ENCODE results near the gene PPM1F.
"Not testable (repeated sequence)": the region's sequence is repeated elsewhere in the genome, so short reads cannot be mapped to it uniquely, and the experiment has no call there.

PPM1F gene

DNA sequence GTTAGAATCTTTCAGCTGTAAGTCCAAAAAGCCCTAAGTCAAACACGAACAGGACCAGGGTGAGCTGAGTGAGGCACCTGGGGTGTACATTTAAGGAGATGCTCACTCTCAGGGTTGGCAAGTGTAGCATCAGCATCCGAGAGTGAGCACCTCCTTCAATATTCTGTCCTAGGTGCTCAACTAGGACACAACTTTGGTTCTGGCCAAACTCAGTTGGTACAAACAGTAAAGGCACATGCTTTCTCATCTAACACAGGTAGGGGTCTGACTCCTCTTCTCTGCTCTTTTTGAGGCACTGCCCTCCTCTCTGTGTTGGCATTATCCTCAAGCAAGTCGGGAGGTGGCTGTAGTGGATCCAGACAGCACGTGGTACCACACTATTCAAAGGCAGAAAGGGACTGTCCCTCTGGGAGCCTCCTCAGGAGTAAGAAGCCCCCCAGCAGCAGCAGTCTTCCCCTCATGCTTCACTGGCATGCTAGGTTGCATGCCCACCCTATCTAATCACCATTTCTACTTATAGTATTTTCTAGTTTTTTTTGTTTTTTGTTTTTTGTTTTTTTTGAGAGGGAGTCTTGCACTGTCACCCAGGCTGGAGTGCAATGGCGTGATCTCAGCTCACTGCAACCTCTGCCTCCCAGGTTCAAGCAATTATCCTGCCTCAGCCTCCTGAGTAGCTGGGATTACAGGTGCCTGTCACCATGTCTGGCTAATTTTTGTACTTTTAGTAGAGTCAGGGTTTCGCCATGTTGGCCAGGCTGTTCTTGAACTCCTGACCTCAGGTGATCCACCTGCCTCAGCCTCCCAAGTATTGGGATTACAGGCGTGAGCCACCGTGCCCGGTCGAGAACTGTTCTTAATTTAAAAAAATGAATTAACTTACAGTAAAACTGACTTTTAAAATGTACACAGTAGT is 70.6 kb downstream of the PPM1F start:
- DNase-seq, result no peak

DNA sequence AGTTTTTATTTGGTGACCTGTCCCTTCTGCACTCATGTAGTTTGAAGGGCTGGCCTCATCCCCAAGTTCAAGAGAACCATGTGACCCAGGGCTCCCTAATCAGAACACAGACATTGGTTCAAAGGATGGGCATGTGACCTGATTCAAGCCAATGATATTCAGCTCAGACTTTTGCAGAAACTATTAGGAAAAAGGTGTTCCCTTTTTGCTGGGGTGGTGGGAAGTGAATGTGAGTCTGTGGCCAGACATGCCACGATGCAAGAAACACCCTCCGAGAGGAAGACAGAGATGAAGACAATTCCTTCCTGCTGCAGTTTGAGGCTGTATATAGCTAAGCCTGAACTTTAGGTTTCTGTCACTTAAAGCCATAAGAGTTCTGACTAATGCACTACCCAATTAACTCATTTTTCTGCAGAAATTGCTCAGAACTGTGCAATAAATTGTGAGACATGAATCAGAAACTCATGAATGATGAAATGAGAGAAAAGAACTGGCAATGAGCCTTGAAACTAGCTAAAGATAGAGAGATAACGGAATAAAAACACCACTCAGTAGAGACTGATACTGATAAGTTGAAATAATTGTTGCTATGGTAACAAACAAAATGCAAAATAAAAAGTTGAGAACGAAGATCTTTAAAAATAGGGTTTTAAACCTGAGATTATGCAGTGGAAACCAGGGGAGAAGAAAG is 76.0 kb downstream of the PPM1F start:
- peak; percentile 68 for DNase-seq

DNA sequence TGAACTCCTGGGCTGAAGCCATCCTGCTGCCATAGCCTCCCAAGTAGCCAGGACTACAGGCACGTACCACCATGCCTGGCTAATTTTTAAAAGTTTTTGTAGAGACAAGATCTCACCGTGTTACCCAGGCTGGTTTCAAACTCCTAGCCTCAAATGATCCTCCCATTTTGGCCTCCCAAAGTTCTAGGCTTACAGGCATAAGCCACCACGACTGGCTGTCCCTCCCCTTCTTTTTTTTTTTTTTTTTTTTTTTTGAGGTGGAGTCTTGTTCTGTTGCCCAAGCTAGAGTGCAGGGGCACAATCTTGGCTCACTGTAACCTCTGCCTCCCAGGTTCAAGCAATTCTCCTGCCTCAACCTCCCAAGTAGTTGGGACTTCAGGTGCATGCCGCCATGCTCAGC is 77.7 kb downstream of the PPM1F start:
- DNase-seq, result not testable (repeated sequence)

DNA sequence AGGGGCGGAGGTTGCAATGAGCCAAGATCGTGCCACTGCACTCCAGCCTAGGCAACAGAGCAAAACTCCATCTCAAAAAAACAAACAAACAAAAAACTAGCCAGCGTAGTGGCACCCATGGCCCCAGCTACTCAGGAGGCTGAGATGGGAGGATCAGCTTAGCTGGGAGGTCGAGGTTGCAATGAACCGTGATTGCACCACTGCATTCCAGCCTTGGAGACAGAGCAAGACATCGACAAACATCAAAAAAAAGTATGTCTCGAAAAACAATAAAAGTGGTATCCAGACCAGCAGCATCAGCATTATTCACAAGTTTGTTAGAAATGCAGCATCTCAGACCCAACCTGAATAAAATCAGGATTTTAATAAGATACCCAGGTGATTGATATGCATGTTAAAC is 79.0 kb downstream of the PPM1F start:
- DNase-seq, result no peak

DNA sequence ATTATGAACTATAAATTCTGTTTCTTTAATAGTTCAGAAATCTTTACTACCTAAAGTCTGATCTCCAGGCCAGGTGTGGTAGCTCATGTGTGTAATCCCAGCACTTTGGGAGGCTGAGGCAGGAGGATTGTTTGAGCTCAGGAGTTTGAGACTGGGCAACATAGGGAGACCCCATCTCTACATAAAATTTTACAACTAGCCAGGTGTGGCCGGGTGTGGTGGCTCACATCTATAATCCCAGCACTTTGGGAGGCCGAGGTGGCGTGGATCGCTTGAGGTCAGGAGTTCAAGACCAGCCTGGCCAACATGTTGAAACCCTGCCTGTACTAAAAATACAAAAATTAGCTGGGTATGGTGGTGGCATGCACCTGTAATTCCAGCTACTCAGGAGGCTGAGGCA is 79.9 kb downstream of the PPM1F start:
- DNase-seq, result not testable (repeated sequence)
